GM21737 (cell line): ENCODE results near the gene CKAP2.
A peak's percentile ranks its signal among the peaks of the same experiment; 100 is the strongest.
"Not testable (repeated sequence)": the region's sequence is repeated elsewhere in the genome, so short reads cannot be mapped to it uniquely, and the experiment has no call there.

Experiments
- ATAC-seq: cut with Tn5 transposase; IDR thresholded peaks from one replicate; pipeline ENCODE4 v1.9.1; 2021; ENCODE audit warnings: mild to moderate bottlenecking, moderate library complexity; ENCODE audit not compliant: unreplicated experiment

CKAP2 gene

GRCh38 chr13:52450793-52451116 is 4.5 kb upstream of the CKAP2 start:
- ATAC-seq = no peak

GRCh38 chr13:52451135-52451804 is 4.0 kb upstream of the CKAP2 start:
- ATAC-seq = no peak

- ATAC-seq = no peak
These were observed 2.8 kb upstream of the CKAP2 start for GRCh38 chr13:52452470-52452869.

- peak; percentile 20 for ATAC-seq
These were observed 839 bp upstream of the CKAP2 start for GRCh38 chr13:52454459-52454819.

- ATAC-seq = peak; percentile 38
These were observed 381 bp downstream of the CKAP2 start for GRCh38 chr13:52455677-52456041.

GRCh38 chr13:52459668-52460067 is 4.4 kb downstream of the CKAP2 start:
- ATAC-seq = no peak

GRCh38 chr13:52461265-52461664 is 6.0 kb downstream of the CKAP2 start:
- ATAC-seq = no peak

GRCh38 chr13:52463526-52463925 is 8.2 kb downstream of the CKAP2 start:
- ATAC-seq = no peak

- not testable (repeated sequence) for ATAC-seq
These were observed 13.2 kb downstream of the CKAP2 start for GRCh38 chr13:52468487-52468886.

- ATAC-seq = not testable (repeated sequence)
These were observed 25.6 kb downstream of the CKAP2 start for GRCh38 chr13:52480677-52481428.

- not testable (repeated sequence) for ATAC-seq
These were observed 31.8 kb downstream of the CKAP2 start for GRCh38 chr13:52487078-52487477.

GRCh38 chr13:52488763-52489162 is 33.5 kb downstream of the CKAP2 start:
- not testable (repeated sequence) for ATAC-seq

GRCh38 chr13:52491015-52491414 is 35.7 kb downstream of the CKAP2 start:
- not testable (repeated sequence) for ATAC-seq

GRCh38 chr13:52494241-52494640 is 39.0 kb downstream of the CKAP2 start:
- ATAC-seq = not testable (repeated sequence)

GRCh38 chr13:52497979-52498378 is 42.7 kb downstream of the CKAP2 start:
- ATAC-seq = not testable (repeated sequence)

- ATAC-seq = not testable (repeated sequence)
These were observed 47.0 kb downstream of the CKAP2 start for GRCh38 chr13:52502277-52502676.

GRCh38 chr13:52505843-52506242 is 50.6 kb downstream of the CKAP2 start:
- not testable (repeated sequence) for ATAC-seq

GRCh38 chr13:52509532-52509931 is 54.3 kb downstream of the CKAP2 start:
- not testable (repeated sequence) for ATAC-seq

- not testable (repeated sequence) for ATAC-seq
These were observed 55.0 kb downstream of the CKAP2 start for GRCh38 chr13:52510221-52510797.

- ATAC-seq = not testable (repeated sequence)
These were observed 56.3 kb downstream of the CKAP2 start for GRCh38 chr13:52511598-52511997.

GRCh38 chr13:52513957-52514596 is 58.8 kb downstream of the CKAP2 start:
- ATAC-seq = not testable (repeated sequence)

- ATAC-seq = not testable (repeated sequence)
These were observed 68.0 kb downstream of the CKAP2 start for GRCh38 chr13:52523323-52523722.
